K562 (cell line): ENCODE results near the gene MBD3. TPM values are rescaled to one million over a fixed set of nuclear protein-coding genes. Genes with fewer than 3 reads are reported as not detected.

Experiments
- ATAC-seq: fragments of 200-7000 bp; cut with Tn5 transposase; 3 replicates; pipeline ENCODE4 v1.9.1; 2020; ENCODE audit warnings: moderate library complexity
- BruUV-seq: library from RNA; stranded (reverse); fragments of 400-500 nt; replicated peaks from 2 replicates; lab custom pipeline; 2021; lab: Mats Ljungman, UMichigan
- CTCF ChIA-PET: fragments of 300-600 bp; formaldehyde crosslinking; extraction: SDS; loops from one replicate; lab custom pipeline; 2021; ENCODE audit warnings: low intra/inter-chr PET ratio; lab: Yijun Ruan, JAX
- POLR2A ChIA-PET: fragments of 300-600, 350-650 bp; sonication (Branson Sonifier 250); formaldehyde crosslinking; extraction: SDS; loops from one replicate; lab custom pipeline; 2021; ENCODE audit warnings: antibody characterized with exemption, inconsistent platforms; lab: Yijun Ruan, JAX
- DNase-seq, 4 experiments: peaks; one replicate each; pipeline versions ENCODE4 v3.0.0 to v3.0.0-alpha.2; 2011 to 2018; ENCODE audit warnings: low spot score in 3 of 4, mixed read lengths in 3 of 4; ENCODE audit errors: extremely low read depth in 1 of 4
- FAIRE-seq: peaks from 2 replicates; lab custom pipeline; 2011; peaks lifted over from hg19 to GRCh38; lab: Jason Lieb, UNC
- H2AFZ ChIP-seq: 2 replicates; pipeline ENCODE4 v1.6.0; 2011; ENCODE audit warnings: low read depth, low read length, control low read depth, inconsistent platforms
- H3K27ac ChIP-seq: fragments of 200-600 bp; 3 replicates; pipeline ENCODE4 v1.8.0; 2011; ENCODE audit warnings: low read depth, mild to moderate bottlenecking, control low read depth, inconsistent platforms, low read length, moderate library complexity, mixed read lengths; ENCODE audit errors: extremely low read depth
- H3K27me3 ChIP-seq, 2 experiments: fragments of 300-600 bp in 1 of 2; 2 replicates in 1 of 2; 3 replicates in 1 of 2; pipeline versions ENCODE4 v1.6.0 to v1.8.0; 2011; ENCODE audit warnings: inconsistent platforms in 2 of 2, low read length in 2 of 2, mild to moderate bottlenecking in 1 of 2, mixed read lengths in 1 of 2, moderate library complexity in 1 of 2; ENCODE audit not compliant: control insufficient read depth in 2 of 2, insufficient read depth in 2 of 2
- H3K36me3 ChIP-seq: fragments of 300-600 bp; 3 replicates; pipeline ENCODE4 v1.8.0; 2011; ENCODE audit warnings: mild to moderate bottlenecking, low read length, inconsistent platforms; ENCODE audit not compliant: control insufficient read depth, insufficient read depth
- H3K4me1 ChIP-seq, 2 experiments: fragments of 200-600 bp in 1 of 2; replicated peaks in 1 of 2; 2 replicates in 1 of 2; 3 replicates in 1 of 2; pipeline versions ENCODE4 v1.5.1 to v1.8.0; 2011; ENCODE audit warnings: inconsistent platforms in 2 of 2, low read length in 2 of 2, mild to moderate bottlenecking in 1 of 2, mixed read lengths in 1 of 2, moderate library complexity in 1 of 2; ENCODE audit not compliant: control insufficient read depth in 2 of 2, insufficient read depth in 2 of 2
- H3K4me2 ChIP-seq: 2 replicates; pipeline ENCODE4 v1.6.1; 2011; ENCODE audit warnings: low read length, control low read depth, inconsistent platforms, mixed read lengths; ENCODE audit not compliant: insufficient read depth
- H3K4me3 ChIP-seq: fragments of 200-600 bp; sonication (generic), shearing (Covaris generic); 2 replicates; pipeline ENCODE4 v1.5.1; 2016; ENCODE audit warnings: control low read depth, inconsistent platforms
- H3K79me2 ChIP-seq: fragments of 200-600 bp; 3 replicates; pipeline ENCODE4 v1.8.0; 2011; ENCODE audit warnings: low read length, inconsistent platforms; ENCODE audit not compliant: control insufficient read depth, insufficient read depth
- H3K9ac ChIP-seq, 2 experiments: 2 replicates each; pipeline versions ENCODE4 v1.6.0 to v1.6.1; 2011; ENCODE audit warnings: low read depth in 2 of 2, low read length in 2 of 2, control low read depth in 1 of 2, inconsistent platforms in 1 of 2, mild to moderate bottlenecking in 1 of 2, mixed read lengths in 1 of 2; ENCODE audit not compliant: insufficient read depth in 1 of 2
- H3K9me1 ChIP-seq: one replicate; pipeline ENCODE4 v1.6.0; 2011; ENCODE audit warnings: inconsistent platforms, mild to moderate bottlenecking, low read length, moderate library complexity; ENCODE audit not compliant: control insufficient read depth, insufficient read depth
- H3K9me3 ChIP-seq: replicated peaks from 2 replicates; pipeline ENCODE4 v1.5.1; 2011; ENCODE audit warnings: low read depth, low read length, inconsistent platforms; ENCODE audit not compliant: control insufficient read depth, insufficient read depth
- H4K20me1 ChIP-seq: replicated peaks from 2 replicates; pipeline ENCODE4 v1.6.1; 2011; ENCODE audit warnings: low read length, inconsistent platforms, mixed read lengths; ENCODE audit not compliant: control insufficient read depth, insufficient read depth
- ZFP30 ChIP-seq: fragments of 250-450 bp; sonication (Bioruptor Pico); IDR thresholded peaks from 2 replicates; pipeline ENCODE4 v1.8.0; 2022; ENCODE audit warnings: moderate library complexity, mild to moderate bottlenecking, inconsistent platforms, borderline replicate concordance
- WGBS: fragments of 100-300 bp; shearing (Covaris generic); methylation state at CpG from one replicate; pipeline ENCODE4 v1.1.6; 2016; ENCODE audit warnings: low coverage, mixed read lengths; ENCODE audit not compliant: insufficient coverage; ENCODE audit errors: missing lambda C conversion rate; 5-methylcytosine and 5-hydroxymethylcytosine counted together
- in situ Hi-C: fragments of 300-500 bp; cut with MboI; formaldehyde crosslinking; loops from 4 replicates; pipeline ENCODE4 v1.15.0; 2018; ENCODE audit warnings: inconsistent platforms, mixed read lengths
- intact Hi-C: fragments of 100-400 bp; cut with micrococcal nuclease; formaldehyde crosslinking; loops from 2 replicates; pipeline ENCODE4 v1.14.2; 2022
- polyA plus RNA-seq, 8 experiments: library from polyadenylated mRNA; depleted of rRNA in 4 of 8; stranded (reverse) in 5 of 8; unstranded in 3 of 8; fragments of >200 nt; fragmentation: Nextera tagmentation in 2 of 8; fragmentation: Illumina TruSeq in 1 of 8; extraction: Ambion mirVana in 2 of 8; extraction: Trizol in 1 of 8; gene quantifications; 2 replicates each; pipeline versions ENCODE4 v1.2.1 to v1.2.3, GENCODE V29; 2011 to 2014; ENCODE audit warnings: inconsistent platforms in 1 of 8, missing spikeins in 1 of 8
- total RNA-seq, 7 experiments: library from RNA; depleted of rRNA in 6 of 7; stranded (reverse); fragments of >200 nt in 6 of 7; fragmentation: Illumina TruSeq in 2 of 7; extraction: Trizol in 2 of 7; gene quantifications; 2 replicates each; pipeline versions ENCODE4 v1.2.1 to v1.2.3, GENCODE V29; 2011 to 2021; ENCODE audit warnings: low replicate concordance in 1 of 7
- TF ChIP-seq, protein P1 (sequence below), 3 experiments: fragments of 200-800 bp in 1 of 3; fragments of 250-450 bp in 1 of 3; fragments of 450-650 bp in 1 of 3; sonication (Bioruptor Pico) in 1 of 3; sonication (Bioruptor generic) in 1 of 3; formaldehyde crosslinking in 1 of 3; IDR thresholded peaks; 2 replicates each; pipeline versions ENCODE4 v1.6.1 to v1.8.0; 2016 to 2022; ENCODE audit warnings: mild to moderate bottlenecking in 2 of 3, missing genetic modification characterization in 2 of 3, missing compliant biosample characterization in 1 of 3, moderate library complexity in 1 of 3
- TF ChIP-seq, protein P2 (sequence below), 2 experiments: fragments of 450-650 bp; conservative IDR thresholded peaks; 2 replicates each; pipeline ENCODE4 v1.6.1; 2017; ENCODE audit warnings: mild to moderate bottlenecking in 2 of 2, moderate library complexity in 2 of 2
- TF ChIP-seq, protein P3 (sequence below): fragments of 250-450 bp; sonication (Bioruptor Pico); IDR thresholded peaks from 2 replicates; pipeline ENCODE4 v1.4.0; 2020

MBD3 gene
- total and polyA plus RNA-seq, 9 of the 15 experiments (the other 6 are each of a cell fraction or from before 2014, with no cell fraction given), result 0.24 to 137 (median 30.9) TPM

DNA sequence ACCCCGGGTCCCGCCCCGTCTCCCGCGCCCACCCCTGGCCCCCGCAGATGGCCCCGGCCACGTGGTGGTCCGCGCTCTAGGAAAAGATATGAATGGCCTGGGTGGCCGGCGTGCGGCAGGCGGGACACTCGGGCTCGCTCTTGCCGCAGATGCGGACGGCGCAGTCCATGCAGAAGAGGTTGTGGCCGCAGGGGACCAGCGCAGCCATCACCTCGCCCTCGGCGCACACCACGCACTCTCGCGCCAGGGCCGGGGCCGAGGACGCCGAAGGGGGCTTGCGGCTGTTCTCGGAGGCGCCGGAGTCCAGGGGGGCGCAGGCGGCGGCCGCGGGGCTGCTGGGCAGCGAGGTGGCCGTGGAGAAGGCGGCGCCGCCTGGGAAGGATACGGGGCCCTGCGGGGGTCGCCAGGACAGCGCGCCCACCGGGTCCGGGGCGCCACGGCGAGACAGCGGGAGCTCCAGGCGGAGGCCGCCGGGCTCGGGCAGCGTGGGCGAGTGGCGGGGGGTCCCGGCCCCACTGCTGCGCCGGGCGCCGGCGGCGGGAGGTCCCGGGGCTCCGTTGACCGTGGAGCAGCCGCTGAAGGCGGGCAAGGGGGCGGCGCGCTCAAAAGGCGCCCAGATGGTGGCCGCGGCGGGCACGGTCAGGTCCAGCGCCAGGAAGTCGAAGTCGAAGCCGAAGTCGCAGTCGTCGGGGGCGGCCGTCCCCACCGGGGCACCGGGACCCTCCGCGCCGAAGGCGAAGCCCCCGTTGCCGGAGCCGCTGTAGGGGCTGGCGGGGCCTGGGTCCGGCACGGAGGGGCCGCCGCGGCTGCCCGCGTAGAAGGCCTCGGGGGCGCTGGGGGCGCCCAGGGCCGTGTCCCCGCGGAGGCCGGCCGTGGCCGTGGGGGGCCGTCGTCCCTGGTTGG, 36.9 kb downstream of the MBD3 start:
- in situ Hi-C loops, result no loop called here
- Histone ChIP-seq H4K20me1 (no peaks in the 10 kb centered on the region; the same call in 1 of the 2 replicates), H3K27ac (no peak overlapping the region), H2AFZ (no peak overlapping the region), H3K27me3 (no peaks in the 10 kb centered on the region; a peak in 1 of 5 replicates), H3K4me1 (peaks cover 3 to 39% of the 10 kb centered on the region in 2 experiments; a peak in 3 of 5 replicates), H3K9me3 (no peaks in the 10 kb centered on the region), H3K4me2 (no peak overlapping the region), H3K36me3 (peaks cover 10% of the 10 kb centered on the region; the same call in 1 of the 3 replicates), H3K4me3 (no peak overlapping the region), H3K9ac (no peak overlapping the region), H3K9me1 (no peaks in the 10 kb centered on the region), H3K79me2 (peaks cover 9% of the 10 kb centered on the region; the same call in 2 of the 3 replicates)
- no peak for DNase-seq
- POLR2A ChIA-PET, result no interaction called here
- no peak for FAIRE-seq
- no peak for ATAC-seq
- intact Hi-C loops, result no loop called here
- WGBS, result 97% methylated on average over 6 of the region's 121 CpGs
- no TSS peak for BruUV-seq
- TF ChIP-seq, protein P1, sequence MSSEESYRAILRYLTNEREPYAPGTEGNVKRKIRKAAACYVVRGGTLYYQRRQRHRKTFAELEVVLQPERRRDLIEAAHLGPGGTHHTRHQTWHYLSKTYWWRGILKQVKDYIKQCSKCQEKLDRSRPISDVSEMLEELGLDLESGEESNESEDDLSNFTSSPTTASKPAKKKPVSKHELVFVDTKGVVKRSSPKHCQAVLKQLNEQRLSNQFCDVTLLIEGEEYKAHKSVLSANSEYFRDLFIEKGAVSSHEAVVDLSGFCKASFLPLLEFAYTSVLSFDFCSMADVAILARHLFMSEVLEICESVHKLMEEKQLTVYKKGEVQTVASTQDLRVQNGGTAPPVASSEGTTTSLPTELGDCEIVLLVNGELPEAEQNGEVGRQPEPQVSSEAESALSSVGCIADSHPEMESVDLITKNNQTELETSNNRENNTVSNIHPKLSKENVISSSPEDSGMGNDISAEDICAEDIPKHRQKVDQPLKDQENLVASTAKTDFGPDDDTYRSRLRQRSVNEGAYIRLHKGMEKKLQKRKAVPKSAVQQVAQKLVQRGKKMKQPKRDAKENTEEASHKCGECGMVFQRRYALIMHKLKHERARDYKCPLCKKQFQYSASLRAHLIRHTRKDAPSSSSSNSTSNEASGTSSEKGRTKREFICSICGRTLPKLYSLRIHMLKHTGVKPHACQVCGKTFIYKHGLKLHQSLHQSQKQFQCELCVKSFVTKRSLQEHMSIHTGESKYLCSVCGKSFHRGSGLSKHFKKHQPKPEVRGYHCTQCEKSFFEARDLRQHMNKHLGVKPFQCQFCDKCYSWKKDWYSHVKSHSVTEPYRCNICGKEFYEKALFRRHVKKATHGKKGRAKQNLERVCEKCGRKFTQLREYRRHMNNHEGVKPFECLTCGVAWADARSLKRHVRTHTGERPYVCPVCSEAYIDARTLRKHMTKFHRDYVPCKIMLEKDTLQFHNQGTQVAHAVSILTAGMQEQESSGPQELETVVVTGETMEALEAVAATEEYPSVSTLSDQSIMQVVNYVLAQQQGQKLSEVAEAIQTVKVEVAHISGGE (CRISPR knock-in tag; IDR thresholded peaks at IDR 0.05), result no peak
- no peak for TF ChIP-seq ZFP30 (CRISPR knock-in tag)
- TF ChIP-seq, protein P2, sequence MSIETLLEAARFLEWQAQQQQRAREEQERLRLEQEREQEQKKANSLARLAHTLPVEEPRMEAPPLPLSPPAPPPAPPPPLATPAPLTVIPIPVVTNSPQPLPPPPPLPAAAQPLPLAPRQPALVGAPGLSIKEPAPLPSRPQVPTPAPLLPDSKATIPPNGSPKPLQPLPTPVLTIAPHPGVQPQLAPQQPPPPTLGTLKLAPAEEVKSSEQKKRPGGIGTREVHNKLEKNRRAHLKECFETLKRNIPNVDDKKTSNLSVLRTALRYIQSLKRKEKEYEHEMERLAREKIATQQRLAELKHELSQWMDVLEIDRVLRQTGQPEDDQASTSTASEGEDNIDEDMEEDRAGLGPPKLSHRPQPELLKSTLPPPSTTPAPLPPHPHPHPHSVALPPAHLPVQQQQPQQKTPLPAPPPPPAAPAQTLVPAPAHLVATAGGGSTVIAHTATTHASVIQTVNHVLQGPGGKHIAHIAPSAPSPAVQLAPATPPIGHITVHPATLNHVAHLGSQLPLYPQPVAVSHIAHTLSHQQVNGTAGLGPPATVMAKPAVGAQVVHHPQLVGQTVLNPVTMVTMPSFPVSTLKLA (conservative IDR thresholded peaks at IDR 0.05), result no peak
- TF ChIP-seq, protein P3, sequence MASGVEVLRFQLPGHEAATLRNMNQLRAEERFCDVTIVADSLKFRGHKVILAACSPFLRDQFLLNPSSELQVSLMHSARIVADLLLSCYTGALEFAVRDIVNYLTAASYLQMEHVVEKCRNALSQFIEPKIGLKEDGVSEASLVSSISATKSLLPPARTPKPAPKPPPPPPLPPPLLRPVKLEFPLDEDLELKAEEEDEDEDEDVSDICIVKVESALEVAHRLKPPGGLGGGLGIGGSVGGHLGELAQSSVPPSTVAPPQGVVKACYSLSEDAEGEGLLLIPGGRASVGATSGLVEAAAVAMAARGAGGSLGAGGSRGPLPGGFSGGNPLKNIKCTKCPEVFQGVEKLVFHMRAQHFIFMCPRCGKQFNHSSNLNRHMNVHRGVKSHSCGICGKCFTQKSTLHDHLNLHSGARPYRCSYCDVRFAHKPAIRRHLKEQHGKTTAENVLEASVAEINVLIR (CRISPR knock-in tag), result no peak
- CTCF ChIA-PET, result no interaction called here
